CD14-positive monocyte (primary cell): Measurements from ENCODE around the gene YWHAE. TPM values are rescaled to one million over a fixed set of nuclear protein-coding genes. Genes with fewer than 3 reads are reported as not detected.

Source experiments
- DNase-seq, 3 donors: peaks; one replicate each; pipeline ENCODE4 v3.0.0-alpha.2; 2011 to 2022
- H2AFZ ChIP-seq: 2 replicates; pipeline ENCODE4 v1.6.0; 2012; ENCODE audit warnings: mild to moderate bottlenecking, low read depth, low read length, inconsistent platforms; ENCODE audit not compliant: insufficient read depth, poor library complexity, severe bottlenecking
- H3K27ac ChIP-seq, 2 donors: 1 replicate in 1 of 2; 2 replicates in 1 of 2; pipeline ENCODE4 v1.5.1; 2012 to 2013; ENCODE audit warnings: low read length in 2 of 2, control low read depth in 1 of 2, inconsistent platforms in 1 of 2, low read depth in 1 of 2, mild to moderate bottlenecking in 1 of 2
- H3K27me3 ChIP-seq, 2 donors: one replicate each; pipeline versions ENCODE4 v1.6.0 to v1.6.1; 2011 to 2013; ENCODE audit warnings: low read length in 2 of 2; ENCODE audit not compliant: control insufficient read depth in 2 of 2, insufficient read depth in 2 of 2
- H3K36me3 ChIP-seq, 2 donors: replicated peaks in 1 of 2; 1 replicate in 1 of 2; 2 replicates in 1 of 2; pipeline versions ENCODE4 v1.5.1 to v1.6.1; 2012 to 2013; ENCODE audit warnings: low read length in 2 of 2, control low read depth in 1 of 2, inconsistent platforms in 1 of 2, mild to moderate bottlenecking in 1 of 2; ENCODE audit not compliant: insufficient read depth in 2 of 2, control insufficient read depth in 1 of 2
- H3K4me1 ChIP-seq, 2 donors: 1 replicate in 1 of 2; 2 replicates in 1 of 2; pipeline versions ENCODE4 v1.5.1 to v1.6.1; 2012 to 2013; ENCODE audit warnings: low read length in 2 of 2, control low read depth in 1 of 2, inconsistent platforms in 1 of 2, mild to moderate bottlenecking in 1 of 2, moderate library complexity in 1 of 2; ENCODE audit not compliant: insufficient read depth in 2 of 2, control insufficient read depth in 1 of 2
- H3K4me2 ChIP-seq: replicated peaks from 2 replicates; pipeline ENCODE3; 2012; ENCODE audit warnings: low read length, moderate library complexity, mild to moderate bottlenecking; ENCODE audit not compliant: poor library complexity, severe bottlenecking; ENCODE audit errors: extremely low read depth
- H3K4me3 ChIP-seq, 3 experiments: fragments of 200-600 bp in 1 of 3; sonication (generic) in 1 of 3; replicated peaks in 1 of 3; 1 replicate in 2 of 3; 2 replicates in 1 of 3; pipeline ENCODE4 v1.5.1; 2011 to 2013; ENCODE audit warnings: low read length in 3 of 3, mild to moderate bottlenecking in 3 of 3, control low read depth in 2 of 3, low read depth in 2 of 3, inconsistent platforms in 1 of 3, moderate library complexity in 1 of 3
- H3K79me2 ChIP-seq: 2 replicates; pipeline ENCODE4 v1.6.0; 2012; ENCODE audit warnings: mild to moderate bottlenecking, control low read depth, inconsistent platforms, low read length, moderate library complexity; ENCODE audit not compliant: insufficient read depth
- H3K9ac ChIP-seq: 2 replicates; pipeline ENCODE4 v1.6.0; 2017; ENCODE audit warnings: low read length, mild to moderate bottlenecking; ENCODE audit not compliant: insufficient read depth, poor library complexity, severe bottlenecking
- H3K9me3 ChIP-seq, 2 donors: replicated peaks in 1 of 2; 1 replicate in 1 of 2; 2 replicates in 1 of 2; pipeline versions ENCODE4 v1.5.1 to v1.6.1; 2012 to 2013; ENCODE audit warnings: low read length in 2 of 2, control low read depth in 1 of 2; ENCODE audit not compliant: control insufficient read depth in 1 of 2, insufficient read depth in 1 of 2
- H4K20me1 ChIP-seq: 2 replicates; pipeline ENCODE4 v1.6.0; 2012; ENCODE audit warnings: mild to moderate bottlenecking, low read length, control low read depth, moderate library complexity; ENCODE audit not compliant: insufficient read depth
- H3K27ac Mint-ChIP-seq, 7 donors: one replicate each; pipeline ENCODE4 v1.8.0; 2020; ENCODE audit warnings: mild to moderate bottlenecking in 7 of 7, mixed read lengths in 7 of 7, moderate library complexity in 6 of 7, inconsistent platforms in 2 of 7
- H3K27me3 Mint-ChIP-seq, 3 donors: one replicate each; pipeline ENCODE4 v1.8.0; 2021 to 2022; ENCODE audit warnings: low read depth in 3 of 3, mild to moderate bottlenecking in 3 of 3, mixed read lengths in 3 of 3, moderate library complexity in 3 of 3, inconsistent platforms in 1 of 3
- H3K36me3 Mint-ChIP-seq, 2 donors: one replicate each; pipeline ENCODE4 v1.8.0; 2020; ENCODE audit warnings: mixed read lengths in 2 of 2, inconsistent platforms in 1 of 2, mild to moderate bottlenecking in 1 of 2
- H3K4me1 Mint-ChIP-seq: one replicate; pipeline ENCODE4 v1.8.0; 2020; ENCODE audit warnings: mild to moderate bottlenecking, mixed read lengths
- H3K4me3 Mint-ChIP-seq, 2 donors: one replicate each; pipeline ENCODE4 v1.8.0; 2020; ENCODE audit warnings: mild to moderate bottlenecking in 2 of 2, mixed read lengths in 2 of 2, moderate library complexity in 1 of 2
- H3K9me3 Mint-ChIP-seq, 7 donors: one replicate each; pipeline ENCODE4 v1.8.0; 2020 to 2022; ENCODE audit warnings: mixed read lengths in 7 of 7, mild to moderate bottlenecking in 6 of 7, moderate library complexity in 6 of 7, inconsistent platforms in 2 of 7
- CTCF ChIP-seq: fragments of 200-600 bp; IDR thresholded peaks from one replicate; pipeline ENCODE4 v1.8.0; 2022; ENCODE audit warnings: antibody characterized with exemption, mild to moderate bottlenecking
- WGBS: methylation state at CpG from one replicate; pipeline ENCODE4 v1.1.5; 2013; ENCODE audit warnings: missing lambda C conversion rate; ENCODE audit not compliant: insufficient coverage; 5-methylcytosine and 5-hydroxymethylcytosine counted together
- intact Hi-C, 2 donors: fragments of 100-400 bp; cut with micrococcal nuclease; formaldehyde crosslinking; loops; one replicate each; pipeline versions ENCODE4 v1.15.0 to v1.15.1; 2023
- polyA plus RNA-seq, 3 donors: library from polyadenylated mRNA; depleted of rRNA in 1 of 3; unstranded in 2 of 3; stranded (reverse) in 1 of 3; fragments of 300-500 nt in 2 of 3; fragments of >200 nt in 1 of 3; fragmentation: Illumina TruSeq in 2 of 3; gene quantifications; 1 replicate in 2 of 3; 2 replicates in 1 of 3; pipeline ENCODE4 v1.2.3, GENCODE V29; 2012 to 2021
- small RNA-seq: library from RNA; depleted of rRNA; stranded (forward); fragments of <200 nt; gene quantifications from one replicate; pipeline ENCODE3, GENCODE V24; 2012; ENCODE audit warnings: low read depth; ENCODE audit not compliant: insufficient read length

The YWHAE gene
- polyA plus RNA-seq, 3 donors: 165 to 185 (median 168) TPM

- Histone ChIP-seq H3K9me3 (no peaks in the 10 kb centered on the region), H3K4me3 (no peak overlapping the region), H3K27me3 (peaks cover 0 to 15% of the 10 kb centered on the region in 2 donors), H3K4me2 (no peak overlapping the region), H3K79me2 (no peaks in the 10 kb centered on the region), H2AFZ (peak overlapping the region; percentile 35), H3K9ac (no peak overlapping the region), H3K4me1 (no peaks in the 10 kb centered on the region), H4K20me1 (no peaks in the 10 kb centered on the region), H3K27ac (no peak overlapping the region), H3K36me3 (no peaks in the 10 kb centered on the region)
- Mint-ChIP-seq H3K27ac (no peak overlapping the region), H3K4me1 (peaks cover 3% of the 10 kb centered on the region), H3K27me3 (peaks cover 21 to 34% (median 33%) of the 10 kb centered on the region in 3 donors), H3K4me3 (peak overlapping the region in 1 of 2 donors; percentile 46), H3K9me3 (peaks cover under 1 to 5% (median under 1%) of the 10 kb centered on the region in 7 donors), H3K36me3 (no peaks in the 10 kb centered on the region)
- 16% methylated on average over 24 of the region's 24 CpGs for WGBS
- TF ChIP-seq CTCF: no peak
- no peak for DNase-seq
- intact Hi-C loops: no loop called here
These were observed 101.4 kb downstream of the YWHAE start for GRCh38 chr17:1298606-1299005.

Small RNA genes within 50 kb of the gene (small RNA-seq; reads per million reads assigned to genes)
- gene AC032044.2: not detected

Other genes with a start within 250 kb of the YWHAE start
- 100 to 1,000 TPM in 1 of 3 donors, 10 to 100 TPM in 2; 19.8 to 160 (median 26.0) TPM for gene ABR, start 220.2 kb downstream of the YWHAE start, polyA plus RNA-seq
- gene BHLHA9, start 129.8 kb downstream of the YWHAE start, polyA plus RNA-seq: not detected
- gene TRARG1, start 120.6 kb downstream of the YWHAE start, polyA plus RNA-seq: not detected
- gene CRK, start 56.0 kb upstream of the YWHAE start, polyA plus RNA-seq: 10 to 100 TPM; 22.3 to 28.0 (median 26.5) TPM
- 1 to 10 TPM; 2.5 to 9.5 (median 3.1) TPM for gene MYO1C, start 92.5 kb upstream of the YWHAE start, polyA plus RNA-seq
- gene INPP5K, start 116.4 kb upstream of the YWHAE start, polyA plus RNA-seq: 10 to 100 TPM; 50.3 to 58.7 (median 53.0) TPM
- 10 to 100 TPM; 43.5 to 46.4 (median 45.0) TPM for gene PITPNA, start 162.6 kb upstream of the YWHAE start, polyA plus RNA-seq
- 100 to 1,000 TPM; 115 to 151 (median 117) TPM for gene SLC43A2, start 228.6 kb upstream of the YWHAE start, polyA plus RNA-seq
- 10 to 100 TPM in 1 of 3 donors, 1 to 10 TPM in 2; 5.2 to 23.4 (median 6.3) TPM for gene SCARF1, start 245.5 kb upstream of the YWHAE start, polyA plus RNA-seq
- gene RILP, start 249.6 kb upstream of the YWHAE start, polyA plus RNA-seq: 10 to 100 TPM; 23.8 to 49.5 (median 49.4) TPM